ENCODE results near the gene ARHGAP20.

The ARHGAP20 gene

DNA sequence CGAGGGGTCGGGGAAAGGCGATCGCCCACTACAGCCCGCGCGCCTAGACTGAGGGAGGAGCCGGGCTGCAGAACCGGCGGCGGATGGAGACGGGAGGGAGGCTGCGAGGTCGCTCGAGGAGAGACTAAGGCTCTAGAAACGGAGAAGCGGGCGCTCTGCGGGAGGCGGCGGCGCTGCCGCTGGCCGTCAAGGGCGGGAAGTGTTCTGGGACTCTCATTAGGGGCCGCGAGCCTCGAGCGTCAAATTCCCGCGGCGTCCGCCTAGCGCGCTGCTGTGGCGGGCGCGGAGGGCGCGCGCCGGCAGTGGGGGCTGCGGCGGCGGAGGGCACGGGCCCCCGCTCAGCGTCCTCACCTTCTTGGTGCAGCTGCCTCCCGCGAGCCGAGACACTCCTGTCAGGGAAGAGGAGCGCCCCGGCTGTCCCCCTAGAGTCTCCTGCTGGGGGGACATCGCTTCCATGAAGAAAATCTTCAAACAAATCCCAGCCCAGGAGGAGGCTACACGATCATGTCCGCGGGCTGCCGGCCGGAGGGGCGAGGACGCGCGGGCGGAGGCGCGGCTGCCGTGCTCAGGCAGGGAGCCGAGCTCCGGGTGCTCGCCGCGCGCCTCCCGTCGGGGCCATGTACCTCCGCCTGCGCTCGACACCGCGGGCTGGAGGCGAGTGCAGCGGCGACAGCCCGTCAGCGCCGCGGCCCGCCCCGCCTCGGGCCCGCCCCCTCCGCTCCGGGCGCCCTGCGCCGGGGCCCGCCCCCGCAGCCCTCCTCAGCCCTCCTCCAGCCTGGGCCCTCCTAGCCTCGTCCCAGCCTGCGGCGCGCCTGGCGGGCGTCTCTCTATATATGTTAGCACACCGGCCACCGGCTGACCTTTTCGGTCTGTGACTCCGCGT, at the start of gene ARHGAP20:
Gene ARHGAP20, minus strand, starts transcription at position 662 of the 883 bp plus-strand sequence. Its CDS starts 206 bp downstream, at position 456.
- peak; percentile 18 for DNase-seq

DNA sequence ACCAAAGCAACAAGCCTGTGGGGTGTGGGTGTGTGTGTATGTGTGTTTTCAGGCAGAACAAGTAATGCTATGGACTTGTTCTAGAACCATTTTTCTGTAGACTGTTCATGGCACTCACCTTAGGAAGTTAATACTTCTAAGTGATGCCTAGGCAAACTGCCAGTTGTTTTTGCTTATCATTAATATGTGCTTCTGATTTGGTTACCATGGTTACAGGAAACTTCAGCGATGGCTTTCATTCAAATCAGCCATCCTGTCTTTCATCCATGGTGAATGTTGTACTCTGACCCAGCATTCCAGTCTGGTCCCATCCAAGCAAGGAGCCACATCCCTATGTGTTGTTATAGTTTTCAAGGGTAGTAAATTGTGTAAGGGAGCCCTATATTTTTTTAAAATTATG, 49.8 kb upstream of the ARHGAP20 start:
- DNase-seq: no peak

DNA sequence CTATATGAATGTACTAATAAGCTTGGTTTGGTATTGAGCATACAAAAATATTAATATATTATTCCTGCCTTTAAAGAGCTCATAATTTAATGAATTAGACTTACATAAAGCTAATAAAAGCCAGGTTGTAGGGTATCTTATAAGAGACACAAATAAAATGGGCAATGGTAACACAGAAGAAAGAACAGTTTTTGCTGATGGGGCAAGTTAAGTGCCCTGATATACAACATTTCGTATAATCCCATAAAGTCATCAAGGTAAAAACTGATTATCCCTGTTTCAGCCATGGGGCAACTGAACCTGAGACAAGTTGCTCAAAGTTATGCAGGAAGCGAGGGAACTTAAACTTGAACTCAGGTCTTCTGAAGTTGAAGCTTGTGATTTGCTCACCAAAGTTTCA, 48.9 kb upstream of the ARHGAP20 start:
- no peak for DNase-seq

DNA sequence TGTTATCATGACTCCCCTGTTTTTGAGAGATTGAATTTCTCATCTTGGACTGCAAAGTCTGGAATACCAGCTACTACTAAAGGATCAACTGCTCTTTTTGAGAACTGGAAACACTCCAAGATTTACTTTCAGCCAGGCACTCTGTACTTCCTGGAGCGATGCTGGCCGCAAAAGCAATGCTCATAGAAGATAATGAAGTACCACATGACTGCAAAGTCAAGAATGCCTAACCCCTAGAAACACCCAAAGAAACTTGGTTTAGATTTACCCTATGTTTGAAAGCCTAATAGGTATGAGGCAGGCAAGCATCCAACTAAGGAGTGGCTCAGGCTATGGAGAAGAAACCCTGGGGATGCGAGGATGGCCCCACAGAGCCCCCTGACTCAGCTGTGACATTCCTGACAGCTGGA, 47.7 kb upstream of the ARHGAP20 start:
- DNase-seq: no peak

- DNase-seq: no peak
Observed at GRCh38 chr11:110757962-110758755, 45.9 kb upstream of the ARHGAP20 start.

- DNase-seq: no peak
Observed at GRCh38 chr11:110757066-110757465, 44.8 kb upstream of the ARHGAP20 start.

DNA sequence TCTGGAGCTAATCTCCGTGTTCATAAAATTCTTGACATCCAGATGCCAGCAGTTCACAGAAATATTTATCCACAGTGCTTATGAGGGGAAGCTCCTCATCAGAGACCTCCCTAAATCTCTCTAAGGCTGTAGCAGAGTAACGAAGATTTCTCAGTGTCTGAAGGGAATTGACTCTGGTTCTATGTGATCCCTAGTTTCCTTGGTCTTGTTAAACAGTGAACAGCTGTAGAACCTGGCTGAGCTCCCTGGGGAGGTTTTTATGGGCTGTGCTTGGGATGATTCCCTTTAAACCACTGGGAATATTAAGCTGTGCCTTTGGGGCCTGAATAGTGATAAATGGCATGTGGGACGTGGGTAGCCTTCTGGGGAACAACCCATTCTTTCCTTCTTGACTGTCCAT, 43.7 kb upstream of the ARHGAP20 start:
- no peak for DNase-seq

DNA sequence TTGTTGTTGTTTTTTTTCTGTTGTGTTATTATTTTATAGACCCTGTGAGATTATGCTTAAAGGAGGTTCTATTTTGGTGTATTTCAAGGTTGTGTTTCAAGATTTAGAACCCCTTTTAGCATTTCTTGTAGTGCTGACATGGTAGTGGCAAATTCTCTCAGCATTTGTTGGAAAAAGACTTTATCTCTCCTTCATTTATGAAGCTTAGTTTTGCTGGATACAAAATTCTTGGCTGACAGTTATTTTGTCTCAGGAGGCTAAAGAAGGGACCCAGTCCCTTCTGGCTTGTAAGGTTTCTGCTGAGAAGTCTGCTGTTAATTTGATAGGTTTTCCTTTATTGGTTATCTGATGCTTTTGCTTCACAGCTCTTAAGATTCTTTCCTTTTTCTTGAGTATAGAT, 40.7 kb upstream of the ARHGAP20 start:
- DNase-seq: no peak

DNA sequence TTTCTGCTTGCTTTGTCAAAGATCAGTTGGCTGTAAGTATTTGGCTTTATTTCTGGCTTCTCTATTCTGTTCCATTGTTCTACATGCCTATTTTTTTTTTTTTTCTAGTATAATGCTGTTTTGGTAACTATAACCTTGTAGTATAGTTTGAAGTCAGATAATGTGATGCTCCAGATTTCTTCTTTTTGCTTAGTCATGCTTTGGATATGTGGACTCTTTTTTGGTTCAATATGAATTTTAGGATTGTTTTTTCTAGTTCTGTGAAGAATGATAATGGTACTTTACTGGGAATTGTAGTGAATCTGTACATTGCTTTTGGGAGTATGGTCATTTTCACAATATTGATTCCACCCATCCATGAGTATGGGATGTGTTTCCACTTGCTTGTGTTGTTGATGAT, 37.9 kb upstream of the ARHGAP20 start:
- no peak for DNase-seq

- DNase-seq: no peak
Observed at GRCh38 chr11:110747531-110747930, 35.3 kb upstream of the ARHGAP20 start.

GRCh38 chr11:110738641-110739040, 26.4 kb upstream of the ARHGAP20 start:
- no peak for DNase-seq

GRCh38 chr11:110737593-110737992, 25.4 kb upstream of the ARHGAP20 start:
- DNase-seq: no peak

DNA sequence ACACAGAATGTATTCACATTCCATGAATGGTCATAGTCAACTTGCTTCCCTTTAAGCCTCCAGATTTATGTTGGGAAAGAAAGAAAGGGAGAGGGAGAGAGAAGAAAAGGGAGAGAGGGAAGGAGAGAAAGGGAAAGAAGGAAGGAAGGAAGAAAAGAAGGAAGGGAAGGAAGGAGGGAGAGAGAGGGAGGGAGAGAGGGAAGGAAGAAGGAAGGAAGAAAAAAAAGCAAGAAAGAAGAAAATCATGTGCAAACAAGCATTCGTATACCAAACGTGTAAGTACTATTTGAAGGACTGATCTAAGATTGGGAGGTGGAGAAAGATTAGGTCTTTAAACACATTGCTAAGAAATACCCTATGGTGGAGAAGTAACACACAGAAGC, 23.9 kb upstream of the ARHGAP20 start:
- no peak for DNase-seq

DNA sequence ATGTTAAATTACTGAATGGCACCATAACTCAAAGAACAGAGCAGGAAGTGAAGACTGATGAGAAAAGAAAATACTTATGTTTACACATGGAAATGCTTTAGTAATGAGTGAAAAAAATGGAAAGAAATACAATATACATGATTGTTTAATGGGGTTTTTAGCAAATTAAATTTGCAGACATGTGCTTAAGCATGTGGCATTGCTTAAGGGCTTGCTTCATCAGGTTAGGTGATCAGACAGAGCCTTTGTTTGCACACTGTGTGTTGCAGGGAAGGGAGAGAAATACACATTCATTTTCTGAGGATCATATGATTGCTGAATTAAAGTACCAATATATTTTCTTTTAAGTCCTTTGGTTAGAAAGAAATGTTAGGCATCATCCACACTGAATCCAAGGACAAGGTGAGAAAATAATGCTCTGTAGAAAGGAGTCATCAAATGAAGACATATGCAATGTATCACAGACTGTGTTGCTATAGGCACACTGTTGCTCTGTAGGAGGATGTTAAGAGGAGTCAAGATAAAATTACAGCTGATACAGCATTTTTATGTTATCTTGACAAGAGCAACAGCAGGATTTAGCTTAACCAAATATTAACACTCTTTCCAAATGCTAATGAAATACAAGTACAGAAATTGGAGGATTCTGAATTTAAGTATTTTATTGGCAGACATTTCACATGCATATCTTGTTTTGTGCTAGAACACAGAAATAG, 23.4 kb upstream of the ARHGAP20 start:
- DNase-seq: no peak

DNA sequence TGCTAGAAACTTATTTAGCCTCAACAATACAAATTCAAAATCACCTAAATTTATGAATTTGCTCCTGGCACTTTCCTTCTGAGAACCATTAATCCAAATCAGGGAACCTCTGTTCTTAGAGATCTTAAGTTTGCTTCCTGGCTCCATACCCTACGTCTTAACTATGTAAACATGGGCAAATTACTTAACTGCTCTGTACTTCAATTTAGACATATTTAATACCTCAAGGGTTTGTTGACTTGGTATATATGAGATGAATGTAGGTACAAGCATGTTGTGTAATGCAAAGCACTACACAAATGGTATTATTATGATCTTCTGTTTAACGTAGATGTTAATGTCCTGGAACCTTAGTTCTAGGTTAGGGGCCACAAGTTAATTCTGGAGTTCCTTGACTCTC, 22.6 kb upstream of the ARHGAP20 start:
- no peak for DNase-seq

DNA sequence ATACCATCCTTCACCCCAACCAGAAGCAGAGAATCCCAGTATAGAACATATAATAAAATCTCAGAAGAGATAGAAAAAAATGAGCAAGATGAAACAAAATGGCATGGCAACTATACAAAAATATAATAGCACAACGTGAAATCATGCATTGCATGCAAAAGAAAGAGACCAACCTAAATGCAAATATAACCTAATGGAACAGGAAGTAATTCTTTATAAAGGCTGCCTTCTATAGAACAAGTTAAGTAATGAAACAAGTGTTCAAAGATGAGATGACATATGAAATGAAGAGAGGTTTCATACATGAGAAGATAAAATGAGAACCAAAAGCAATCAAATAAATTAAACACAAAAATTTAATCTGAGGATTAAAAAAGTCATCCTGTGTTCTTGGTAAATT, 18.5 kb upstream of the ARHGAP20 start:
- DNase-seq: no peak

DNA sequence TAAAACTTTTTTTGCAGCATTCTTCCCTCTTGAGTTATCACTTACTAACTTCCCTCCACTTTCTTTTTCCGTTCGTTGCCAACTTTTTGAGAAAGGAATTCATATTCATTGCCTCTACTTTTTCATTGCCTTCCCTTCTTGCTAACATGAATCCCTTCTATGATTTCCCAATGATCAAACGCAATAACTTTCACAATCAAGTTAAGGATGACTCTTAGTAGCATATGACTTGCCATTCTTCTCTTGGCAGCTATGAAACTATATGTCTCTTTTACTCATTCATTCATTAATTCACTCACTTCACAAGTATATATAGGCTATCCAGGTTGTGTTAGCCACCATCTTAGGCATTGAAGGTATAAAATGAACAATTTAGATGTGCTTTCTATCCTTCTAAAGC, 16.6 kb upstream of the ARHGAP20 start:
- no peak for DNase-seq

- DNase-seq: no peak
Observed at GRCh38 chr11:110728476-110728875, 16.2 kb upstream of the ARHGAP20 start.

DNA sequence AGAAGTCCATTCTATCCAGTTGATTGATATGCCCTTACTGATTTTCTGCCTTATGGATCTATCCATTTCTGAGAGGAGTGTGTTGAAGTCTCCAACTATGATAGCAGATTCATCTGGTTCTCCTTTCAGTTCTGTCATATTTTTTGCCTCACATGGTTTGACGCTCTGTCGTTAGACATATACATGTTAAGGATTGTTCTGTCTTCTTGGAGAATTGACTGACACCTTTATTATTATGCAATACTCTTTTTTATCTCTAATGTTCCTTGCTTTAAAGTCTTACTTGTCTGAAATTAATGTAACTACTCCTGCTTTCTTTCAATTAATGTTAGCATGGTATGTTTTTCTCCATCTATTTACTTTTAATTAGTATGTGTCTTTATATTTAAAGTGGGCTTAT, 12.1 kb upstream of the ARHGAP20 start:
- no peak for DNase-seq

DNA sequence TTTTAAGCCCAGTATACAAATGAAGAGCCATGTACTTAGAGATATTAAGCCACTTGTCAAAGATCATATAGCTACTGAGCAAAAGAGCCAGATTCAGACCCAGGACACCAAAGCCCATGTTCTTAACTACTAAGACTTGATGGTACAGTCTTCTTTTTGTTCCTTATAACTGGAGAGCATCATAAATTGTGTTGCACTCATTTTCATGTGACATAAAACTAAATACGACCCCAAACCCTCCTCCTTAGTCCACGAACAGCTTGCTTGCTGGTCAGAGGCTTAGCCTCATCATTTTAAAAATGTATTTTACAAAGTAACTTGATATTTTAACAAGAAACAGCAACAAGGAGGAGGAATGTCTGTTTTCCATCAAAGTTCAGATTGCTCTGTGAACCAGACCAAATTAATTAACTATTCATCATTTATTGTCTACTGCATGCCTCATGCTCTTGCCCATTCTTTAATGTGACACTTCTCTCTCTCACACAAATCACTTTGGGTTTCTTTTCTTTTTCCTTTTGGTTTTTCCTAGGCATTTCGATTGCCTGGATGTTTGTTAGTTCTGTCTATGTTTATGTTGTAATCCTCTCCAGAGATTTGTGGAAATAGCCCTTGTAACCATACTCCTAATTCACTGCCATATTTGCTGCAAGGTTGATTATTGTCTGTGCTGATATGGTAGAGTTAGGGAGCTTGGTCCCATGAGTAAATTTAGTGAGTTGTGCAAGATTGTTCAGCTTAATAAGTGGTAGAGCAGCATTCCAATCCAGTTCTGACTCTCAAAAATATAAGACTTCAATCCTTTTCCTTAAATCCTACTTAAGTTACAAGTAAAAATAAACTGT, 8.4 kb upstream of the ARHGAP20 start:
- no peak for DNase-seq

DNA sequence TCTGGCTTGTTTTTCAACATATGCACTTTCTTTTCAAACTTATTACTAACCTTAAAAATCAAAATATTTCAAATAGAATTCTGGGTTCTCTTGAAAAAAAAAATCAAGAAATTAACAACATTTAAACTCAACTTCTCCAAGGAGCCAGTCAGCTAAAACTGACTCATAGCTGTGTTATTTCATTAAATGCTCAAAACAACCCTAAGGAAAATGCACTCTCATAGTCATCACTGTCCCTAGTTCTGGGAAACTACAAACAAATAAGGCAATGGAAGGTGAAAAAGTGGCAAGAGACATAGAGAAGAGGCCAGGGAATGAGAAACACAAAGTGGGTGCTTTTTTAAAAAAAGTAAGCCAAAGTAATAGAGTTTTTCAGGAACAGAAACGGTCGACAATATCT, 4.1 kb upstream of the ARHGAP20 start:
- no peak for DNase-seq

GRCh38 chr11:110715541-110715940, 3.3 kb upstream of the ARHGAP20 start:
- no peak for DNase-seq

DNA sequence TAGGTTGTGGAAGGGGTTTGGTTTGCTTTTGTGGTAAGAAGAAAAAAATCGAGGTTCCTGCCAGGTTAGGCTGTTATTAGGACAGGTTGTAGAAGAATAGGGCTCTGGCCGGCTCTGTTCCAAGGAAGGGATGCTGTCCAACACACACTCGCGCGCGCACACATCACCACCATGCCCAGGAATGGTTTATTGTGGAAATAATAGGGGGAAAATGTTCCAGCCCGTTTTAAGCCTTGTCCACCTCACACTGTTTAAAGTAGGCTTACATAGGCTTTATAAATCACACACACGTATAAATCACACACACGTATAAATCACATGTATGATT, 1.2 kb upstream of the ARHGAP20 start:
- DNase-seq: no peak

All from CD4-positive, alpha-beta T cell treated with Interleukin-10 for 1 hour (primary cell).